ENCODE data around the gene NUMB.

- TF ChIP-seq GATA3 (IDR thresholded peaks at IDR 0.05; ENCODE audit: low read depth, low read length) (no peak), GATA2 (IDR thresholded peaks at IDR 0.05; ENCODE audit: low read depth, low read length) (no peak)
Observed at GRCh38 chr14:73369428-73369827, 88.9 kb downstream of the NUMB start.
